ENCODE results near the gene PCDHGB4.
"Not testable (repeated sequence)": the region's sequence is repeated elsewhere in the genome, so short reads cannot be mapped to it uniquely, and the experiment has no call there.

The PCDHGB4 gene

GRCh38 chr5:141387557-141388311, at the start of gene PCDHGB4:
TSS of gene PCDHGB4 (plus strand) at chr5:141387698. CDS start at chr5:141387885, 187 bp downstream.
- peak; percentile 20 for DNase-seq

- no peak for DNase-seq
Observed at GRCh38 chr5:141338538-141339306, 48.8 kb upstream of the PCDHGB4 start, which contains the start of gene PCDHGA2. TSS of gene PCDHGA2 (plus strand) at chr5:141338760.

- not testable (repeated sequence) for DNase-seq
Observed at GRCh38 chr5:141340781-141341354, 46.6 kb upstream of the PCDHGB4 start.

GRCh38 chr5:141342773-141343172, 44.7 kb upstream of the PCDHGB4 start:
- no peak for DNase-seq

GRCh38 chr5:141343242-141343952, 44.1 kb upstream of the PCDHGB4 start, which contains the start of gene PCDHGA3:
TSS of gene PCDHGA3 (plus strand) at chr5:141343829. CDS start at chr5:141344034, 205 bp downstream.
- no peak for DNase-seq

- no peak for DNase-seq
Observed at GRCh38 chr5:141343953-141344463, 43.5 kb upstream of the PCDHGB4 start.

- no peak for DNase-seq
Observed at GRCh38 chr5:141345327-141345726, 42.2 kb upstream of the PCDHGB4 start.

GRCh38 chr5:141346017-141346416, 41.5 kb upstream of the PCDHGB4 start:
- not testable (repeated sequence) for DNase-seq

- no peak for DNase-seq
Observed at GRCh38 chr5:141349917-141350619, 37.4 kb upstream of the PCDHGB4 start, which contains the start of gene PCDHGB1. TSS of gene PCDHGB1 (plus strand) at chr5:141350099. CDS start at chr5:141350261, 162 bp downstream.

- no peak for DNase-seq
Observed at GRCh38 chr5:141351591-141351990, 35.9 kb upstream of the PCDHGB4 start.

- DNase-seq, result no peak
Observed at GRCh38 chr5:141354900-141355469, 32.5 kb upstream of the PCDHGB4 start, which contains the start of gene PCDHGA4. TSS of gene PCDHGA4 (plus strand) at chr5:141355021. CDS start at chr5:141355108, 87 bp downstream.

- DNase-seq, result no peak
Observed at GRCh38 chr5:141355641-141356040, 31.9 kb upstream of the PCDHGB4 start.

- no peak for DNase-seq
Observed at GRCh38 chr5:141356133-141356532, 31.4 kb upstream of the PCDHGB4 start.

GRCh38 chr5:141356950-141357349, 30.5 kb upstream of the PCDHGB4 start:
- no peak for DNase-seq

- DNase-seq, result no peak
Observed at GRCh38 chr5:141359790-141360426, 27.6 kb upstream of the PCDHGB4 start, which contains the start of gene PCDHGB2. TSS of gene PCDHGB2 (plus strand) at chr5:141359994. CDS start at chr5:141360136, 142 bp downstream.

GRCh38 chr5:141360685-141361084, 26.8 kb upstream of the PCDHGB4 start:
- DNase-seq, result no peak

GRCh38 chr5:141362719-141363118, 24.8 kb upstream of the PCDHGB4 start:
- no peak for DNase-seq

GRCh38 chr5:141363952-141364660, 23.4 kb upstream of the PCDHGB4 start, which contains the start of gene PCDHGA5:
TSS of gene PCDHGA5 (plus strand) at chr5:141364162. CDS start at chr5:141364331, 169 bp downstream.
- no peak for DNase-seq

GRCh38 chr5:141366016-141366896, 21.2 kb upstream of the PCDHGB4 start:
- no peak for DNase-seq
